IPS-NIHi11 (cell line): Measurements from ENCODE around the gene HIVEP3.

ENCODE experiments used
- DNase-seq: peaks from one replicate; pipeline ENCODE4 v3.0.0; 2012; ENCODE audit warnings: mixed read lengths, low spot score

Gene HIVEP3

GRCh38 chr1:41461790-41462679, 456.7 kb downstream of the HIVEP3 start:
- no peak for DNase-seq

DNA sequence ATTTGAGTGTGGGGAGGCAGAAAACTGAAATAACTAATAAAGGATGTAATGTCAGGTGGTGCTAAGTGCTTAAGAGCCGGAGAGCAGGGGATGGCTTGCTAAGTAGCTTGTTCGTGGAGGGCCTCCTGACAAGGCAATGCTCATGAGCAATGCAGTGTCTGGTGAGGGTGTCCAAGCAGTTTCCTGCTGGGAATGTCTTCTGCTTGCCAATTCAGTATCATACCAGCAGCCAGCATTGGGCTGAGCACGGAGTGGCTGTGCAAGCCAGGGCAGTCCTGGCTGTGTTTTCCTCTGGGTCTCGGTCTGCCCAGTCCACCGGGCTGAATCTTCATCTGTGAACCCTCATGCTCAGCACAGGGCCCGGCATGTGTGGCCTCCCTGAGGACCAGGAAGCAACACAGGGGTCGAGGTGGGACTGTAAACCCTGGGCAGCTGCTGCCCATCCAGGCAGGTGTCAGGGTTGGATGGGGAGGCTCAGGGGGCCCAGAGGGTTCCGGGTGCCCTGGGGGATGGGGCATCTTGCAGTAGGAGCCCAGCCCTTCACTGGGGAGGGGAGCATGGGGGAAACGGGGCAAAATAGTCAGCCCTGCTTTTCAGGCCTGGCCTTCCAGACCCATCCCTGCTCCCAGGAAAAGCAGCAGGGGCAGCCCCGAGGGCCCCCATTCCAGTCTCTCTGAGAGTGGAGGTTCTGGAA, 461.7 kb downstream of the HIVEP3 start:
- DNase-seq: no peak
